ENCODE measurements around the gene RRP9. TPM values are rescaled to one million over a fixed set of nuclear protein-coding genes. Genes with fewer than 3 reads are reported as not detected.
A peak's percentile ranks its signal among the peaks of the same experiment; 100 is the strongest.

Gene RRP9
- total and polyA plus RNA-seq, 2 donors (not counting 3 experiments of a cell fraction or from before 2014, with no cell fraction given): 26.0 to 30.1 TPM

- BruUV-seq (replicated peaks): TSS peak; percentile 40
- POLR2A ChIA-PET: interaction anchor here (0.7 to 1.9 kb wide), 4 partner anchors 9 to 14 kb away, joined by 3 to 15 read pairs (median 5); partner anchors contain the start of genes ABHD14B and RPL29
Observed at GRCh38 chr3:51982352-51982837, 40.7 kb upstream of the RRP9 start.

More at GRCh38 chr3:51982352-51982837, 40.7 kb upstream of the RRP9 start:
- H3K27ac ChIP-seq (ENCODE audit: insufficient read depth, low read depth, low read length): no peak overlapping the region
- H3K4me1 ChIP-seq (ENCODE audit: control insufficient read depth, extremely low read depth, insufficient read depth, low read length): peaks cover 14% of the 10 kb centered on the region
- H3K36me3 ChIP-seq (ENCODE audit: control insufficient read depth in 2 of 2, extremely low read depth in 1 of 2, insufficient read depth in 2 of 2, low read length in 2 of 2): no peaks in the 10 kb centered on the region
- no peaks in the 10 kb centered on the region for H3K79me2 ChIP-seq (ENCODE audit: control insufficient read depth, insufficient read depth, low read length)
- dilution Hi-C loops (cut with MboI; ENCODE audit: extremely low pct_ligation_motif_present, low sequenced_read_pairs) (no loop called here), intact Hi-C loops (cut with micrococcal nuclease) (loop anchor here (2.0 kb wide), 1 partner anchor 40 kb away; the partner anchor contains the start of gene PARP3)
- peak overlapping the region; percentile 12 for H3K4me2 ChIP-seq (ENCODE audit: insufficient read depth, low read length)
- no peaks in the 10 kb centered on the region for H3K9me1 ChIP-seq (replicated peaks; ENCODE audit: control insufficient read depth, extremely low read depth, insufficient read depth, low read length)
- no peaks in the 10 kb centered on the region for H3K27me3 ChIP-seq (ENCODE audit: control insufficient read depth in 2 of 2, insufficient read depth in 2 of 2, low read length in 2 of 2)
- FAIRE-seq: no peak
- H4K20me1 ChIP-seq (replicated peaks; ENCODE audit: control insufficient read depth, extremely low read depth, insufficient read depth, low read length): no peaks in the 10 kb centered on the region
- TF ChIP-seq POLR2AphosphoS5 (IDR thresholded peaks at IDR 0.05; ENCODE audit: insufficient read depth, low read depth, low read length): peak; percentile 41
- TF ChIP-seq FOS (IDR thresholded peaks at IDR 0.05; ENCODE audit: borderline replicate concordance, insufficient read depth, low read length): no peak
- no peak for TF ChIP-seq GATA2 (IDR thresholded peaks at IDR 0.05; ENCODE audit: insufficient read depth, insufficient read length, low read depth, low read length)
- TF ChIP-seq CTCF (IDR thresholded peaks at IDR 0.05; ENCODE audit: extremely low read depth in 1 of 2, insufficient read depth in 1 of 2, low read depth in 1 of 2, low read length in 2 of 2): peak; percentile 69 to 81
- TF ChIP-seq MAX (IDR thresholded peaks at IDR 0.05; ENCODE audit: insufficient read depth, insufficient read length): peak; percentile 43
- no peak for TF ChIP-seq EZH2 (IDR thresholded peaks at IDR 0.05; ENCODE audit: borderline replicate concordance, low read depth, low read length, severe bottlenecking)
- peak; percentile 13 for TF ChIP-seq MYC (IDR thresholded peaks at IDR 0.05; ENCODE audit: low read depth, low read length)
- CTCF ChIA-PET: interaction anchor here (0.8 to 3.0 kb wide), 12 partner anchors 8 to 75 kb away, joined by 3 to 37 read pairs (median 6); partner anchors contain the start of genes ABHD14A, ABHD14B, DUSP7 and PARP3
- no peak for DNase-seq (ENCODE audit: low read depth, low spot score)
- H2AFZ ChIP-seq (ENCODE audit: low read depth, low read length): peak overlapping the region; percentile 8
- peak overlapping the region in 2 of 3 experiments; percentile 5 to 48 for H3K4me3 ChIP-seq (replicated peaks in 1 of 3; ENCODE audit: insufficient read depth in 1 of 3, low read depth in 1 of 3, low read length in 3 of 3)
- H3K9ac ChIP-seq (replicated peaks; ENCODE audit: extremely low read depth, insufficient read depth, low read length): no peak overlapping the region
- no peaks in the 10 kb centered on the region for H3K9me3 ChIP-seq (replicated peaks; ENCODE audit: control insufficient read depth, insufficient read depth, low read length)

Data from endothelial cell of umbilical vein (primary cell).